WTC11 (cell line): ENCODE results near the gene RIC8A. TPM values are rescaled to one million over a fixed set of nuclear protein-coding genes. Genes with fewer than 3 reads are reported as not detected.

Experiments used
- ATAC-seq: fragments of 200-7000 bp; cut with Tn5 transposase; 2 replicates; pipeline ENCODE4 v1.10.0; 2021; ENCODE audit warnings: mild to moderate bottlenecking, moderate library complexity
- CTCF ChIA-PET: fragments of 300-600 bp; sonication (Branson Sonifier 250); formaldehyde crosslinking; loops from one replicate; lab custom pipeline; 2021; ENCODE audit warnings: antibody characterized with exemption; lab: Charles Lee
- POLR2A ChIA-PET: fragments of 350-600 bp; sonication (Branson Sonifier 250); formaldehyde crosslinking; loops from one replicate; lab custom pipeline; 2021; ENCODE audit warnings: antibody characterized with exemption; lab: Charles Lee
- DNase-seq: peaks from one replicate; pipeline ENCODE4 v3.0.0; 2021; ENCODE audit warnings: low spot score
- H3K27ac Mint-ChIP-seq: 2 replicates; pipeline ENCODE4 v1.8.0; 2021; ENCODE audit warnings: mixed read lengths
- H3K27me3 Mint-ChIP-seq: 2 replicates; pipeline ENCODE4 v1.8.0; 2021; ENCODE audit warnings: low read depth, mild to moderate bottlenecking, moderate library complexity, mixed read lengths
- H3K36me3 Mint-ChIP-seq: 2 replicates; pipeline ENCODE4 v1.8.0; 2021; ENCODE audit warnings: mixed read lengths
- H3K4me1 Mint-ChIP-seq: 2 replicates; pipeline ENCODE4 v1.8.0; 2022; ENCODE audit warnings: mixed read lengths
- H3K4me3 Mint-ChIP-seq: 2 replicates; pipeline ENCODE4 v1.8.0; 2021; ENCODE audit warnings: mild to moderate bottlenecking, moderate library complexity, mixed read lengths
- H3K9me3 Mint-ChIP-seq: 2 replicates; pipeline ENCODE4 v1.8.0; 2021; ENCODE audit warnings: mixed read lengths
- E2F4 ChIP-seq: sonication (generic); formaldehyde crosslinking; IDR thresholded peaks from 2 replicates; pipeline ENCODE4 v1.8.1; 2022; ENCODE audit warnings: low read depth, mild to moderate bottlenecking, moderate library complexity, missing genetic modification reagents, borderline replicate concordance
- ESRRA ChIP-seq: sonication (generic); formaldehyde crosslinking; IDR thresholded peaks from 2 replicates; pipeline ENCODE4 v1.8.1; 2022; ENCODE audit warnings: mild to moderate bottlenecking, missing genetic modification reagents, borderline replicate concordance
- GRHL2 ChIP-seq: fragments of 250-450 bp; sonication (Bioruptor Pico); IDR thresholded peaks from 2 replicates; pipeline ENCODE4 v1.8.0; 2022; ENCODE audit warnings: mild to moderate bottlenecking, moderate library complexity; ENCODE audit not compliant: insufficient replicate concordance, severe bottlenecking
- IRF2 ChIP-seq: sonication (generic); formaldehyde crosslinking; IDR thresholded peaks from 2 replicates; pipeline ENCODE4 v1.8.0; 2022; ENCODE audit warnings: low read depth, missing genetic modification reagents, borderline replicate concordance
- JAZF1 ChIP-seq: fragments of 250-450 bp; sonication (Bioruptor Pico); IDR thresholded peaks from 2 replicates; pipeline ENCODE4 v1.9.0; 2021; ENCODE audit warnings: moderate library complexity, mild to moderate bottlenecking, inconsistent platforms
- MYBL2 ChIP-seq: sonication (generic); formaldehyde crosslinking; IDR thresholded peaks from 2 replicates; pipeline ENCODE4 v1.8.1; 2023; ENCODE audit warnings: mild to moderate bottlenecking, moderate library complexity, missing genetic modification reagents
- NFE2L1 ChIP-seq: sonication (generic); formaldehyde crosslinking; IDR thresholded peaks from 2 replicates; pipeline ENCODE4 v1.8.1; 2023; ENCODE audit warnings: missing genetic modification reagents
- RORB ChIP-seq: fragments of 250-450 bp; sonication (Bioruptor Pico); IDR thresholded peaks from 2 replicates; pipeline ENCODE4 v1.9.0; 2021; ENCODE audit warnings: mild to moderate bottlenecking
- SMAD3 ChIP-seq: sonication (generic); formaldehyde crosslinking; IDR thresholded peaks from 2 replicates; pipeline ENCODE4 v1.8.0; 2022; ENCODE audit warnings: missing genetic modification reagents, mild to moderate bottlenecking, borderline replicate concordance
- SMAD4 ChIP-seq: sonication (generic); formaldehyde crosslinking; IDR thresholded peaks from 2 replicates; pipeline ENCODE4 v1.8.0; 2022; ENCODE audit warnings: mild to moderate bottlenecking, missing genetic modification reagents
- USF1 ChIP-seq: sonication (generic); formaldehyde crosslinking; IDR thresholded peaks from 2 replicates; pipeline ENCODE4 v1.8.0; 2022; ENCODE audit warnings: mild to moderate bottlenecking, missing genetic modification reagents
- ZNF512 ChIP-seq: sonication (generic); formaldehyde crosslinking; IDR thresholded peaks from 2 replicates; pipeline ENCODE4 v1.8.1; 2022; ENCODE audit warnings: missing genetic modification reagents, borderline replicate concordance
- total RNA-seq: library from RNA; stranded (reverse); gene quantifications from 3 replicates; pipeline ENCODE4 v1.2.3, GENCODE V29; 2021
- TF ChIP-seq, protein P1 (sequence below): sonication (generic); formaldehyde crosslinking; IDR thresholded peaks from 2 replicates; pipeline ENCODE4 v1.8.0; 2022; ENCODE audit warnings: mild to moderate bottlenecking, missing genetic modification reagents
- TF ChIP-seq, protein P2 (sequence below): sonication (generic); formaldehyde crosslinking; conservative IDR thresholded peaks from 2 replicates; pipeline ENCODE4 v1.8.1; 2023; ENCODE audit warnings: mild to moderate bottlenecking, low read depth, missing genetic modification reagents, moderate library complexity
- TF ChIP-seq, protein P3 (sequence below): sonication (generic); formaldehyde crosslinking; IDR thresholded peaks from 2 replicates; pipeline ENCODE4 v1.8.1; 2023; ENCODE audit warnings: mild to moderate bottlenecking, missing genetic modification reagents
- TF ChIP-seq, protein P4 (sequence below): sonication (generic); formaldehyde crosslinking; IDR thresholded peaks from 2 replicates; pipeline ENCODE4 v1.8.0; 2022; ENCODE audit warnings: mild to moderate bottlenecking, missing genetic modification reagents

The RIC8A gene
- total RNA-seq, 1 experiment from 2014 or later, result 68.3 TPM

DNA sequence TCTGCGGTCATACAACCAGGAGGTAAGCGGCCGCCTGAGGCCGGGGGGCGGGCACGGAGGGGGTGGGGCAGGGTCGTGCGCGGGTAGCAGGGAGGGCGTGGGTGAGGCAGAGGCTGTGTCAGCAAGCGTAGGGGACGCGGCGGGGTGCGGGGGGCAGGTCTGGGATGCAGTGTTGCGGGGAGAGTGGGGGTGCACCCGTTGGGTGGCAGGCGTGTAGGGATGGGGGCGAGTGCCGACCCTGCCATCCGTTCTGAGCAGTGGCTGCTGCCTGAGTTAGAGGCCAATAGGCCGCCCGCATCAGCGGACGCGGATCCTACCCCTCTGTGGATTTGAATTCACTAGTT, 1.4 kb downstream of the RIC8A start:
- no peaks in the 10 kb centered on the region for H3K27me3 Mint-ChIP-seq
- ChIA-PET POLR2A (interaction anchor here (1.4 kb wide), 1 partner anchor 147 kb away, joined by 5 read pairs; no protein-coding TSS in a partner anchor), CTCF (interaction anchor here (1.0 to 1.3 kb wide), 2 partner anchors 42 to 156 kb away, joined by 3 to 8 read pairs; no protein-coding TSS in a partner anchor)
- TF ChIP-seq GRHL2, result no peak
- TF ChIP-seq, protein P1, sequence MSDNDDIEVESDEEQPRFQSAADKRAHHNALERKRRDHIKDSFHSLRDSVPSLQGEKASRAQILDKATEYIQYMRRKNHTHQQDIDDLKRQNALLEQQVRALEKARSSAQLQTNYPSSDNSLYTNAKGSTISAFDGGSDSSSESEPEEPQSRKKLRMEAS (CRISPR knock-in tag), result peak; percentile 6; the same call in 1 of the 2 replicates
- H3K4me1 Mint-ChIP-seq, result peaks cover 8% of the 10 kb centered on the region; the same call in 1 of the 2 replicates
- H3K4me3 Mint-ChIP-seq, result peak overlapping the region; percentile 97
- peaks cover 32% of the 10 kb centered on the region for H3K36me3 Mint-ChIP-seq
- DNase-seq, result no peak
- H3K27ac Mint-ChIP-seq, result no peak overlapping the region
- H3K9me3 Mint-ChIP-seq, result no peaks in the 10 kb centered on the region
- ATAC-seq, result no peak

DNA sequence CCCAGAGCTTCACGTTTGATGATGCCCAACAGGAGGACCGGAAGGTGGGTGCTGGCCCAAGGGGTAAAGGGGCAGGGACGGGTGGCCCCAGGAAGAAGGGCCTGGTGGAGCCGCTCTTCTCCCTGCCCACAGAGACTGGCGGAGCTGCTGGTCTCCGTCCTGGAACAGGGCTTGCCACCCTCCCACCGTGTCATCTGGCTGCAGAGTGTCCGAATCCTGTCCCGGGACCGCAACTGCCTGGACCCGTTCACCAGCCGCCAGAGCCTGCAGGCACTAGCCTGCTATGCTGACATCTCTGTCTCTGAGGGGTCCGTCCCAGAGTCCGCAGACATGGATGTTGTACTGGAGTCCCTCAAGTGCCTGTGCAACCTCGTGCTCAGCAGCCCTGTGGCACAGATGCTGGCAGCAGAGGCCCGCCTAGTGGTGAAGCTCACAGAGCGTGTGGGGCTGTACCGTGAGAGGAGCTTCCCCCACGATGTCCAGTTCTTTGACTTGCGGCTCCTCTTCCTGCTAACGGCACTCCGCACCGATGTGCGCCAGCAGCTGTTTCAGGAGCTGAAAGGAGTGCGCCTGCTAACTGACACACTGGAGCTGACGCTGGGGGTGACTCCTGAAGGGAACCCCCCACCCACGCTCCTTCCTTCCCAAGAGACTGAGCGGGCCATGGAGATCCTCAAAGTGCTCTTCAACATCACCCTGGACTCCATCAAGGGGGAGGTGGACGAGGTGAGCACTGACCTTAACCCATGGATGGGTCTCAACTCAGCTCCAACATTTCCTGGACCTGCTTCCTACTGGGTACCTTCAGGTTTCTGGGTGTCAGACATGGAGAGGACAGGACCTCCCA, 2.0 kb downstream of the RIC8A start:
- ATAC-seq, result no peak
- Mint-ChIP-seq H3K9me3 (no peaks in the 10 kb centered on the region), H3K4me1 (peaks cover 8% of the 10 kb centered on the region; the same call in 1 of the 2 replicates), H3K27ac (no peak overlapping the region), H3K27me3 (no peaks in the 10 kb centered on the region), H3K4me3 (peak overlapping the region; percentile 97), H3K36me3 (peaks cover 33% of the 10 kb centered on the region)
- no peak for TF ChIP-seq ESRRA (CRISPR knock-in tag)
- no peak for TF ChIP-seq E2F4 (CRISPR knock-in tag)
- TF ChIP-seq, protein P2, sequence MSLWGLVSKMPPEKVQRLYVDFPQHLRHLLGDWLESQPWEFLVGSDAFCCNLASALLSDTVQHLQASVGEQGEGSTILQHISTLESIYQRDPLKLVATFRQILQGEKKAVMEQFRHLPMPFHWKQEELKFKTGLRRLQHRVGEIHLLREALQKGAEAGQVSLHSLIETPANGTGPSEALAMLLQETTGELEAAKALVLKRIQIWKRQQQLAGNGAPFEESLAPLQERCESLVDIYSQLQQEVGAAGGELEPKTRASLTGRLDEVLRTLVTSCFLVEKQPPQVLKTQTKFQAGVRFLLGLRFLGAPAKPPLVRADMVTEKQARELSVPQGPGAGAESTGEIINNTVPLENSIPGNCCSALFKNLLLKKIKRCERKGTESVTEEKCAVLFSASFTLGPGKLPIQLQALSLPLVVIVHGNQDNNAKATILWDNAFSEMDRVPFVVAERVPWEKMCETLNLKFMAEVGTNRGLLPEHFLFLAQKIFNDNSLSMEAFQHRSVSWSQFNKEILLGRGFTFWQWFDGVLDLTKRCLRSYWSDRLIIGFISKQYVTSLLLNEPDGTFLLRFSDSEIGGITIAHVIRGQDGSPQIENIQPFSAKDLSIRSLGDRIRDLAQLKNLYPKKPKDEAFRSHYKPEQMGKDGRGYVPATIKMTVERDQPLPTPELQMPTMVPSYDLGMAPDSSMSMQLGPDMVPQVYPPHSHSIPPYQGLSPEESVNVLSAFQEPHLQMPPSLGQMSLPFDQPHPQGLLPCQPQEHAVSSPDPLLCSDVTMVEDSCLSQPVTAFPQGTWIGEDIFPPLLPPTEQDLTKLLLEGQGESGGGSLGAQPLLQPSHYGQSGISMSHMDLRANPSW, result no peak
- TF ChIP-seq, protein P3, sequence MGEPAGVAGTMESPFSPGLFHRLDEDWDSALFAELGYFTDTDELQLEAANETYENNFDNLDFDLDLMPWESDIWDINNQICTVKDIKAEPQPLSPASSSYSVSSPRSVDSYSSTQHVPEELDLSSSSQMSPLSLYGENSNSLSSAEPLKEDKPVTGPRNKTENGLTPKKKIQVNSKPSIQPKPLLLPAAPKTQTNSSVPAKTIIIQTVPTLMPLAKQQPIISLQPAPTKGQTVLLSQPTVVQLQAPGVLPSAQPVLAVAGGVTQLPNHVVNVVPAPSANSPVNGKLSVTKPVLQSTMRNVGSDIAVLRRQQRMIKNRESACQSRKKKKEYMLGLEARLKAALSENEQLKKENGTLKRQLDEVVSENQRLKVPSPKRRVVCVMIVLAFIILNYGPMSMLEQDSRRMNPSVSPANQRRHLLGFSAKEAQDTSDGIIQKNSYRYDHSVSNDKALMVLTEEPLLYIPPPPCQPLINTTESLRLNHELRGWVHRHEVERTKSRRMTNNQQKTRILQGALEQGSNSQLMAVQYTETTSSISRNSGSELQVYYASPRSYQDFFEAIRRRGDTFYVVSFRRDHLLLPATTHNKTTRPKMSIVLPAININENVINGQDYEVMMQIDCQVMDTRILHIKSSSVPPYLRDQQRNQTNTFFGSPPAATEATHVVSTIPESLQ (CRISPR knock-in tag), result no peak
- TF ChIP-seq IRF2 (CRISPR knock-in tag), result no peak
- TF ChIP-seq ZNF512 (CRISPR knock-in tag), result no peak
- TF ChIP-seq USF1 (CRISPR knock-in tag), result no peak
- TF ChIP-seq JAZF1 (CRISPR knock-in tag), result no peak
- TF ChIP-seq SMAD4 (CRISPR knock-in tag), result no peak
- TF ChIP-seq NFE2L1, result no peak
- TF ChIP-seq, protein P4, sequence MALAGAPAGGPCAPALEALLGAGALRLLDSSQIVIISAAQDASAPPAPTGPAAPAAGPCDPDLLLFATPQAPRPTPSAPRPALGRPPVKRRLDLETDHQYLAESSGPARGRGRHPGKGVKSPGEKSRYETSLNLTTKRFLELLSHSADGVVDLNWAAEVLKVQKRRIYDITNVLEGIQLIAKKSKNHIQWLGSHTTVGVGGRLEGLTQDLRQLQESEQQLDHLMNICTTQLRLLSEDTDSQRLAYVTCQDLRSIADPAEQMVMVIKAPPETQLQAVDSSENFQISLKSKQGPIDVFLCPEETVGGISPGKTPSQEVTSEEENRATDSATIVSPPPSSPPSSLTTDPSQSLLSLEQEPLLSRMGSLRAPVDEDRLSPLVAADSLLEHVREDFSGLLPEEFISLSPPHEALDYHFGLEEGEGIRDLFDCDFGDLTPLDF (CRISPR knock-in tag), result no peak
- no peak for TF ChIP-seq RORB (CRISPR knock-in tag)
- no peak for TF ChIP-seq SMAD3 (CRISPR knock-in tag)
- TF ChIP-seq MYBL2 (CRISPR knock-in tag), result no peak
- CTCF ChIA-PET, result interaction anchor here (1.0 to 1.3 kb wide), 2 partner anchors 41 to 155 kb away, joined by 3 to 8 read pairs; no protein-coding TSS in a partner anchor
- POLR2A ChIA-PET, result interaction anchor here (0.5 to 1.4 kb wide), 2 partner anchors 35 to 146 kb away, joined by 3 to 5 read pairs; no protein-coding TSS in a partner anchor
- no peak for DNase-seq
